ENCODE results near the gene AVL9. TPM values are rescaled to one million over a fixed set of nuclear protein-coding genes. Genes with fewer than 3 reads are reported as not detected.

The AVL9 gene
- total and polyA plus RNA-seq, 2 experiments from 2014 or later = 13.1 to 33.8 TPM

DNA sequence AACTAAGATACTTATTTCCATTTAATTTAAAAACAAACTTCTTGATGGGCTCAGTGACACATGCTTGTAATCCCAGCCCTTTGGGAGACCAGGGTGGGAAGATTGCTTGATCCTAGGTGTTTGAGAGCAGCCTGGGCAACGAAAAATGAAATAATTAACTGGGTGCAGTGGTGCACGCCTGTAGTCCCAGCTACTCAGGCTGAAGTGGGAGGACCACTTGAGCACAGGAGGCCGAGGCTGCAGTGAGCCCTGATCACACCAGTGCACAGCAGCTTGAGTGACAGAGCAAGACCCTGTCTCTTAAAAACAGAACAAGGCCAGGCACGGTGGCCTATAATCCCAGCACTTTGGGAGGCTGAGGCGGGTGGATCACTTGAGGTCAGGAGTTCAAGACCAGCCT lies 37.4 kb downstream of the AVL9 start (continued):
- TF ChIP-seq ZNF462 (CRISPR knock-in tag; IDR thresholded peaks at IDR 0.05) = no peak

GRCh38 chr7:32533276-32534029 lies 38.2 kb downstream of the AVL9 start:
- Histone ChIP-seq H3K27ac (ENCODE audit: low read depth) (no peak overlapping the region), H3K4me3 (no peak overlapping the region), H2AFZ (no peak overlapping the region), H3K79me2 (replicated peaks; ENCODE audit: insufficient read depth) (peaks cover 73% of the 10 kb centered on the region), H3K4me2 (no peak overlapping the region), H3K4me1 (ENCODE audit: insufficient read depth) (peaks cover 12% of the 10 kb centered on the region), H3K36me3 (ENCODE audit: insufficient read depth) (no peaks in the 10 kb centered on the region), H3F3A (replicated peaks; ENCODE audit: low read depth) (no peaks in the 10 kb centered on the region), H4K20me1 (replicated peaks; ENCODE audit: insufficient read depth) (peaks cover 16% of the 10 kb centered on the region; the same call in 1 of the 2 replicates), H3K27me3 (ENCODE audit: insufficient read depth) (no peaks in the 10 kb centered on the region), H3K9me2 (ENCODE audit: insufficient read depth) (peaks cover 6% of the 10 kb centered on the region; the same call in 1 of the 2 replicates)
- Mint-ChIP-seq H3K9me3 (peaks cover 4% of the 10 kb centered on the region; the same call in 1 of the 3 replicates), H3K4me1 (peaks cover 18% of the 10 kb centered on the region), H3K27ac (no peak overlapping the region), H3K4me3 (no peak overlapping the region), H3K27me3 (ENCODE audit: insufficient read depth, low read depth, poor library complexity) (peaks cover 2% of the 10 kb centered on the region), H3K36me3 (ENCODE audit: low read depth) (peaks cover 20% of the 10 kb centered on the region)
- TF ChIP-seq, protein P1, sequence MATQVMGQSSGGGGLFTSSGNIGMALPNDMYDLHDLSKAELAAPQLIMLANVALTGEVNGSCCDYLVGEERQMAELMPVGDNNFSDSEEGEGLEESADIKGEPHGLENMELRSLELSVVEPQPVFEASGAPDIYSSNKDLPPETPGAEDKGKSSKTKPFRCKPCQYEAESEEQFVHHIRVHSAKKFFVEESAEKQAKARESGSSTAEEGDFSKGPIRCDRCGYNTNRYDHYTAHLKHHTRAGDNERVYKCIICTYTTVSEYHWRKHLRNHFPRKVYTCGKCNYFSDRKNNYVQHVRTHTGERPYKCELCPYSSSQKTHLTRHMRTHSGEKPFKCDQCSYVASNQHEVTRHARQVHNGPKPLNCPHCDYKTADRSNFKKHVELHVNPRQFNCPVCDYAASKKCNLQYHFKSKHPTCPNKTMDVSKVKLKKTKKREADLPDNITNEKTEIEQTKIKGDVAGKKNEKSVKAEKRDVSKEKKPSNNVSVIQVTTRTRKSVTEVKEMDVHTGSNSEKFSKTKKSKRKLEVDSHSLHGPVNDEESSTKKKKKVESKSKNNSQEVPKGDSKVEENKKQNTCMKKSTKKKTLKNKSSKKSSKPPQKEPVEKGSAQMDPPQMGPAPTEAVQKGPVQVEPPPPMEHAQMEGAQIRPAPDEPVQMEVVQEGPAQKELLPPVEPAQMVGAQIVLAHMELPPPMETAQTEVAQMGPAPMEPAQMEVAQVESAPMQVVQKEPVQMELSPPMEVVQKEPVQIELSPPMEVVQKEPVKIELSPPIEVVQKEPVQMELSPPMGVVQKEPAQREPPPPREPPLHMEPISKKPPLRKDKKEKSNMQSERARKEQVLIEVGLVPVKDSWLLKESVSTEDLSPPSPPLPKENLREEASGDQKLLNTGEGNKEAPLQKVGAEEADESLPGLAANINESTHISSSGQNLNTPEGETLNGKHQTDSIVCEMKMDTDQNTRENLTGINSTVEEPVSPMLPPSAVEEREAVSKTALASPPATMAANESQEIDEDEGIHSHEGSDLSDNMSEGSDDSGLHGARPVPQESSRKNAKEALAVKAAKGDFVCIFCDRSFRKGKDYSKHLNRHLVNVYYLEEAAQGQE (IDR thresholded peaks at IDR 0.05; ENCODE audit: unreplicated experiment) = no peak
- TF ChIP-seq, protein P2, sequence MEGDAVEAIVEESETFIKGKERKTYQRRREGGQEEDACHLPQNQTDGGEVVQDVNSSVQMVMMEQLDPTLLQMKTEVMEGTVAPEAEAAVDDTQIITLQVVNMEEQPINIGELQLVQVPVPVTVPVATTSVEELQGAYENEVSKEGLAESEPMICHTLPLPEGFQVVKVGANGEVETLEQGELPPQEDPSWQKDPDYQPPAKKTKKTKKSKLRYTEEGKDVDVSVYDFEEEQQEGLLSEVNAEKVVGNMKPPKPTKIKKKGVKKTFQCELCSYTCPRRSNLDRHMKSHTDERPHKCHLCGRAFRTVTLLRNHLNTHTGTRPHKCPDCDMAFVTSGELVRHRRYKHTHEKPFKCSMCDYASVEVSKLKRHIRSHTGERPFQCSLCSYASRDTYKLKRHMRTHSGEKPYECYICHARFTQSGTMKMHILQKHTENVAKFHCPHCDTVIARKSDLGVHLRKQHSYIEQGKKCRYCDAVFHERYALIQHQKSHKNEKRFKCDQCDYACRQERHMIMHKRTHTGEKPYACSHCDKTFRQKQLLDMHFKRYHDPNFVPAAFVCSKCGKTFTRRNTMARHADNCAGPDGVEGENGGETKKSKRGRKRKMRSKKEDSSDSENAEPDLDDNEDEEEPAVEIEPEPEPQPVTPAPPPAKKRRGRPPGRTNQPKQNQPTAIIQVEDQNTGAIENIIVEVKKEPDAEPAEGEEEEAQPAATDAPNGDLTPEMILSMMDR (conservative IDR thresholded peaks at IDR 0.05; ENCODE audit: low read depth in 2 of 2) = no peak
- TF ChIP-seq ZNF331 (CRISPR knock-in tag; IDR thresholded peaks at IDR 0.05; ENCODE audit: low read depth) (no peak), EZH2phosphoT487 (IDR thresholded peaks at IDR 0.05; ENCODE audit: unreplicated experiment) (no peak), POLR2AphosphoS5 (IDR thresholded peaks at IDR 0.05; ENCODE audit: low read depth) (no peak), STAT1 (IDR thresholded peaks at IDR 0.05; ENCODE audit: unreplicated experiment) (no peak), EZH2 (IDR thresholded peaks at IDR 0.05; ENCODE audit: low read depth, unreplicated experiment) (no peak), CREB1 (CRISPR knock-in tag; IDR thresholded peaks at IDR 0.05; ENCODE audit: low read depth) (no peak)
- no peak for ATAC-seq
- no peak for DNase-seq (ENCODE audit: low spot score)
